Mammary epithelial cell (primary cell): ENCODE results near the gene FOXR1.

Source experiments
- EZH2 ChIP-seq: IDR thresholded peaks from 2 replicates; pipeline ENCODE4 v1.6.1; 2012; ENCODE audit warnings: low read length, inconsistent platforms, borderline replicate concordance
- TF ChIP-seq, protein P1 (sequence below), 2 donors: IDR thresholded peaks in 1 of 2; conservative IDR thresholded peaks in 1 of 2; 2 replicates each; pipeline ENCODE4 v1.5.1; 2011 to 2012; ENCODE audit warnings: inconsistent platforms in 2 of 2, low read length in 2 of 2, mild to moderate bottlenecking in 2 of 2, control low read depth in 1 of 2, low read depth in 1 of 2; ENCODE audit not compliant: insufficient read depth in 1 of 2; ENCODE audit errors: extremely low read depth in 1 of 2

DNA sequence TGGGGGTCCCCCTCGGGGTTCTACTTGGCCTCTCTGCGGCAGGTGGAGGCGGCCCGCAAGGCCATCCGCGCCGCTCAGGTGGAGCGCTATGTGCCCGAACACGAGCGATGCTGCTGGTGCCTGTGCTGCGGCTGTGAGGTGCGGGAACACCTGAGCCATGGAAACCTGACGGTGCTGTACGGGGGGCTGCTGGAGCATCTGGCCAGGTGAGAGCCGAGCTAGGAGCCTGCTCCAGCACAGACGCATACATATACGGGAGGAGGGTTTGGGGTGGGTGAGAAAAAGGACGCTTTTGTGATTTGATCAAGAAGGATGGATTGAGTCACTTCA, 26.8 kb downstream of the FOXR1 start:
- TF ChIP-seq, protein P1, sequence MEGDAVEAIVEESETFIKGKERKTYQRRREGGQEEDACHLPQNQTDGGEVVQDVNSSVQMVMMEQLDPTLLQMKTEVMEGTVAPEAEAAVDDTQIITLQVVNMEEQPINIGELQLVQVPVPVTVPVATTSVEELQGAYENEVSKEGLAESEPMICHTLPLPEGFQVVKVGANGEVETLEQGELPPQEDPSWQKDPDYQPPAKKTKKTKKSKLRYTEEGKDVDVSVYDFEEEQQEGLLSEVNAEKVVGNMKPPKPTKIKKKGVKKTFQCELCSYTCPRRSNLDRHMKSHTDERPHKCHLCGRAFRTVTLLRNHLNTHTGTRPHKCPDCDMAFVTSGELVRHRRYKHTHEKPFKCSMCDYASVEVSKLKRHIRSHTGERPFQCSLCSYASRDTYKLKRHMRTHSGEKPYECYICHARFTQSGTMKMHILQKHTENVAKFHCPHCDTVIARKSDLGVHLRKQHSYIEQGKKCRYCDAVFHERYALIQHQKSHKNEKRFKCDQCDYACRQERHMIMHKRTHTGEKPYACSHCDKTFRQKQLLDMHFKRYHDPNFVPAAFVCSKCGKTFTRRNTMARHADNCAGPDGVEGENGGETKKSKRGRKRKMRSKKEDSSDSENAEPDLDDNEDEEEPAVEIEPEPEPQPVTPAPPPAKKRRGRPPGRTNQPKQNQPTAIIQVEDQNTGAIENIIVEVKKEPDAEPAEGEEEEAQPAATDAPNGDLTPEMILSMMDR (conservative IDR thresholded peaks at IDR 0.05 in 1 of 2, IDR thresholded peaks at IDR 0.05 in 1 of 2; ENCODE audit: extremely low read depth in 1 of 2, insufficient read depth in 1 of 2, low read depth in 1 of 2, low read length in 2 of 2) = no peak
- no peak for TF ChIP-seq EZH2
